Ovary (tissue), 10 donors: ENCODE measurements around the gene ZFP2. TPM values are rescaled to one million over a fixed set of nuclear protein-coding genes. Genes with fewer than 3 reads are reported as not detected.

ENCODE experiments used
- DNase-seq, 5 donors: peaks; one replicate each; pipeline ENCODE4 v3.0.0-alpha.2; 2019 to 2020
- H3K27ac ChIP-seq, 2 donors: fragments of 200-600 bp; one replicate each; pipeline versions ENCODE4 v1.5.1 to v1.8.0; 2019 to 2022
- H3K27me3 ChIP-seq: fragments of 200-600 bp; one replicate; pipeline ENCODE4 v1.8.0; 2022
- H3K36me3 ChIP-seq: fragments of 200-600 bp; sonication (generic); one replicate; pipeline ENCODE4 v1.5.1; 2019
- H3K4me1 ChIP-seq: one replicate; pipeline ENCODE4 v1.8.1; 2013; ENCODE audit warnings: mild to moderate bottlenecking, moderate library complexity; ENCODE audit not compliant: insufficient read depth
- H3K4me3 ChIP-seq: fragments of 200-600 bp; sonication (generic); one replicate; pipeline ENCODE4 v1.5.1; 2017
- H3K9me3 ChIP-seq, 2 donors: fragments of 200-600 bp in 1 of 2; sonication (generic) in 1 of 2; one replicate each; pipeline versions ENCODE4 v1.5.1 to v1.8.1; 2013 to 2019; ENCODE audit warnings: mild to moderate bottlenecking in 1 of 2, moderate library complexity in 1 of 2
- CTCF ChIP-seq, 3 donors: fragments of 450-650 bp in 2 of 3; fragments of 200-600 bp in 1 of 3; IDR thresholded peaks; one replicate each; pipeline versions ENCODE4 v1.5.1 to v1.8.0; 2016 to 2022; ENCODE audit warnings: antibody characterized with exemption in 3 of 3, mild to moderate bottlenecking in 1 of 3
- EP300 ChIP-seq: sonication (generic); formaldehyde crosslinking; IDR thresholded peaks from one replicate; pipeline ENCODE4 v1.6.1; 2017; ENCODE audit warnings: antibody characterized with exemption
- POLR2A ChIP-seq: fragments of 450-650 bp; IDR thresholded peaks from one replicate; pipeline ENCODE4 v1.6.1; 2017; ENCODE audit warnings: antibody characterized with exemption, mild to moderate bottlenecking, moderate library complexity
- WGBS, 3 donors: extraction: QIAGEN DNeasy Blood & Tissue Kit in 1 of 3; methylation state at CpG; one replicate each; pipeline versions ENCODE4 v1.1.5 to v1.1.7; 2013 to 2017; 5-methylcytosine and 5-hydroxymethylcytosine counted together
- intact Hi-C, 4 donors: fragments of 100-400 bp; cut with DNase I; formaldehyde crosslinking; loops; one replicate each; pipeline versions ENCODE4 v1.11.0 to v1.15.1; 2022 to 2023
- long read RNA-seq, 3 donors: library from polyadenylated mRNA in 2 of 3; unstranded in 2 of 3; transcript quantifications; one replicate each; pipeline ENCODE4 v2.0.0 and lab custom pipeline, GENCODE V29; 2021 to 2026
- polyA plus RNA-seq, 2 donors: library from polyadenylated mRNA; stranded (reverse); fragments of 200-250 nt in 1 of 2; fragments of 350-450 nt in 1 of 2; fragmentation: Illumina TruSeq in 1 of 2; extraction: RNeasy Lipid Tissue Mini Kit (QIAGEN cat#74804) in 1 of 2; gene quantifications; one replicate each; pipeline ENCODE4 v1.2.3, GENCODE V29; 2013 to 2014
- total RNA-seq, 7 donors: library from RNA; depleted of rRNA in 2 of 7; stranded (reverse); fragments of >200 nt in 2 of 7; fragmentation: NEBNext Ultra II Directional in 3 of 7; extraction: Animal tissue kit (Norgen Biotek cat#: 25700) in 3 of 7; gene quantifications; one replicate each; pipeline versions ENCODE4 v1.1.0 to v1.2.4, GENCODE V29; 2016 to 2023
- donor health status: DM: no; HTN: no; CAD: no; lungs with moderate emphysema.
- donor health status: DM: no; HTN: no; CAD: no.
- donor health status: Bipolar disorder and iron deficiency.
- donor health status: DM: yes; HTN: yes; CAD: no.
- donor health status: DM: no; HTN: no; CAD: no.
- donor health status: DM: yes; HTN: yes; CAD: no.

Gene ZFP2
- 1 to 10 TPM; 1.1 to 4.2 (median 3.4) TPM for total RNA-seq
- polyA plus RNA-seq: 1 to 10 TPM; 2.4 to 3.3 TPM
- long read RNA-seq, donor 1, transcript ZFP2-201 (5 exons, 2,429 nt): major isoform, 5 of 10 reads
- long read RNA-seq, donor 1, partial matches to known transcripts: 0 of 10 reads
- long read RNA-seq, donor 1, other reads (novel, unspliced or antisense): 4 of 10 reads
- long read RNA-seq, donor 2, partial matches to known transcripts: 0 of 1 reads
- long read RNA-seq, donor 2, other reads (novel, unspliced or antisense): 0 of 1 reads
- long read RNA-seq, donor 3, partial matches to known transcripts: 0 of 6 reads
- long read RNA-seq, donor 3, other reads (novel, unspliced or antisense): 5 of 6 reads

- peak; percentile 37 to 75 (median 69) for DNase-seq
- Histone ChIP-seq H3K9me3 (no peaks in the 10 kb centered on the region), H3K4me3 (peak within 1 kb of the TSS; percentile 75), H3K36me3 (no peaks in the 10 kb centered on the region), H3K27me3 (no peaks in the 10 kb centered on the region), H3K4me1 (no peaks in the 10 kb centered on the region), H3K27ac (peak within 1 kb of the TSS; percentile 57 to 62)
- intact Hi-C loops: no loop called here
- WGBS, 3 donors: 0 to 2% (median 1%) methylated on average over 38 to 79 of the region's 79 CpGs
- no peak for TF ChIP-seq EP300
- no peak for TF ChIP-seq POLR2A
- TF ChIP-seq CTCF (IDR thresholded peaks at IDR 0.05): no peak
Measured at GRCh38 chr5:178895615-178896571, at the start of gene ZFP2. Gene ZFP2, plus strand, starts transcription at chr5:178895913. Its CDS starts 35,401 bp downstream, at chr5:178931314.

- Histone ChIP-seq H3K36me3 (no peaks in the 10 kb centered on the region), H3K9me3 (no peaks in the 10 kb centered on the region), H3K27ac (no peak overlapping the region), H3K4me1 (no peaks in the 10 kb centered on the region), H3K27me3 (no peaks in the 10 kb centered on the region), H3K4me3 (no peak overlapping the region)
- intact Hi-C loops: loop anchor here in 1 of 4 donors (10.0 kb wide), 1 partner anchor 105 kb away; no protein-coding TSS in a partner anchor
- no peak for TF ChIP-seq EP300
- 73 to 77% (median 76%) methylated on average over 5 of the region's 5 CpGs for WGBS, 3 donors
- no peak for DNase-seq
Measured at GRCh38 chr5:178849316-178849715, 46.4 kb upstream of the ZFP2 start.

- H3K9me3 ChIP-seq: no peaks in the 10 kb centered on the region
- H3K4me3 ChIP-seq: no peak overlapping the region
- H3K36me3 ChIP-seq: no peaks in the 10 kb centered on the region
- TF ChIP-seq POLR2A (no peak), EP300 (no peak), CTCF (IDR thresholded peaks at IDR 0.05) (no peak)
- no peak for DNase-seq
- intact Hi-C loops: loop anchor here in 2 of 4 donors (10.0 kb wide), 2 partner anchors 117 to 213 kb away; partner anchors contain the start of genes ZNF354A (in 1 of the 2) and ZNF354C (in 1 of the 2)
- WGBS, 3 donors: 93 to 96% (median 95%) methylated on average over 3 of the region's 3 CpGs
- no peaks in the 10 kb centered on the region for H3K4me1 ChIP-seq
- H3K27me3 ChIP-seq: no peaks in the 10 kb centered on the region
- no peak overlapping the region for H3K27ac ChIP-seq
Measured at GRCh38 chr5:178851951-178852350, 43.8 kb upstream of the ZFP2 start.

GRCh38 chr5:178854284-178854683, 41.4 kb upstream of the ZFP2 start:
- no peaks in the 10 kb centered on the region for H3K36me3 ChIP-seq
- no peak for DNase-seq
- H3K27ac ChIP-seq: no peak overlapping the region
- no peaks in the 10 kb centered on the region for H3K27me3 ChIP-seq
- H3K4me3 ChIP-seq: no peak overlapping the region
- intact Hi-C loops: loop anchor here in 2 of 4 donors (10.0 kb wide), 2 partner anchors 119 to 211 kb away; partner anchors contain the start of genes ZNF354A (in 1 of the 2) and ZNF354C (in 1 of the 2)
- no peak for TF ChIP-seq EP300
- TF ChIP-seq CTCF (IDR thresholded peaks at IDR 0.05): no peak
- TF ChIP-seq POLR2A: no peak
- no peaks in the 10 kb centered on the region for H3K9me3 ChIP-seq
- WGBS, 3 donors: 46 to 60% (median 50%) methylated on average over 5 of the region's 5 CpGs
- H3K4me1 ChIP-seq: no peaks in the 10 kb centered on the region
